Superior temporal gyrus (tissue), 1 donor: ENCODE results near the gene DHRS4L2.

Source experiments
- DNase-seq: peaks from one replicate; pipeline ENCODE4 v3.0.0-alpha.2; 2016; ENCODE audit errors: extremely low spot score

Gene DHRS4L2

DNA sequence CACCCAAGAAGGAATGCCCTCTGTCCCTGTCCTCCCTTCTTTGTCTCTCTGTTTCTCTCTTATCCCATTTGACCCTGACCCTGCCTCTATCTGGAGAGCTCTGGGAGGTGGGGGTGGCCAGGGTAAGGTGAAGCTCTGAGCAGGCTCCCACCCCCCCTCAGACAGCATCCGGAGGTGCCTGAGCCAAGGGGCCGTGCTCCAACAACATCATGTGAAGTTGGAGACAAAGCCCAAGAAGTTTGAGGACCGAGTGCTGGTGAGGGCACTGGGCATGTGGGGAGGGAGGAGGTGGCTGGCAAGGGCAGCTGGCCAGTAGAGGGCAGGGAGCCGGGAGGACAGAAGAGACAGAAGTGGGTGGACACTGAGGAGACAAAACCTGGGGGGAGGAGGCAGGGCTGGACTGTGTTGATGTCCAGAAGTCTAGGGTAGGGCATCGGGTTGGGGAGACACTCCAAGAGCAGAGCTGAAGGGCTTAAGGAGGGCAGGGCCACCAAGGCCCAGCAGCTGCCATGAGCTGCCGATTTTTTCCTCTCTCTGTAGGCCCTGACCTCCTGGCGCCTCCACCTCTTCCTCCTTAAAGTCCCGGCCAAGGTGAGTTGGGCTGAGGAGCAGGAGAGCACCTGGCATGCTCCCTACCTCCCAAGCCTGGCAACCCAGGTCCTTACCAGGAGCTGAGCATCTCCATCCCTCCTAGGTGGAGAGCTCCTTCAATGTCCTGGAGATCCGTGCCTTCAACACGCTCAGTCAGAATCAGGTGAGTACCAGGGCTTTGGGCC lies 65.0 kb downstream of the DHRS4L2 start:
- no peak for DNase-seq

DNA sequence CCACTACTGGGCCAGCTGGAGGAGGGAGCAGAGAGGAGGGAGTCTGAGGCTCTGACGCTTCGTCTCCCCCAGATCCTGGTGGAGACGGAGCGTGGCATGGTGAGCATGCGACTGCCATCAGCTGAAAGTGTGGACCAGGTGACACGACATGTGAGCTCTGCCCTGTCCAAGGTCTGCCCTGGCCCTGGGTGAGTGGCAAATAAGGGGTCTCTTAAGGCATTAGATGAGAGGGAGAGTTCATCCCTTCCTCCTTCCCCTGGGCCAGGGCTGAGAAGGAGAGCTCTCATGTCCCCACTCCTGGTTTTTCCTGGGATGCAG lies 65.6 kb downstream of the DHRS4L2 start:
- DNase-seq = no peak

DNA sequence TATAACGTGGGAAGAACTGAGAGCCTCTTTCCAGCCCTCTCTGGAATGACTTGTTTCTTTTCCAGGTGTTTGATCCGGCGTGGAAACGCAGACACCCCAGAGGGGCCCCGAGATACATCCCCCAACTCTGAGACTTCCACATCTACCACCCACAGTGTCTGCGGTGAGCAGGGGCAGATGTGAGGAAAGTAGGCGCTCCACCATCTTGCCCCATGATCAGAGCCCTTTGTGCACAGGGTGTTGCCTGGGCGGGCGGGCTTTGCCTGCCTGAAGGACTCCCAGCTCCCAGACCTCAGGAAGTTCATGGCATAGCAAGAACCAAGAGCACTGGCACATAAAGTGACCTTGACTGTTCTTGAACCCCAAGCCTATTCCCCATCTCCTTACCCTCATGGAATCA lies 65.9 kb downstream of the DHRS4L2 start:
- no peak for DNase-seq
